H9 (cell line): Measurements from ENCODE around the gene FLRT2. TPM values are rescaled to one million over a fixed set of nuclear protein-coding genes. Genes with fewer than 3 reads are reported as not detected.

Experiments used
- DNase-seq: peaks from one replicate; pipeline ENCODE4 v3.0.0-alpha.2; 2017
- H2AFZ ChIP-seq: one replicate; pipeline ENCODE4 v1.6.1; 2013; ENCODE audit warnings: mild to moderate bottlenecking, low read length, control low read depth, moderate library complexity
- H2AK5ac ChIP-seq: 2 replicates; pipeline ENCODE4 v1.6.1; 2013; ENCODE audit warnings: low read length, control low read depth, mixed read lengths; ENCODE audit not compliant: insufficient read length
- H2BK120ac ChIP-seq: one replicate; pipeline ENCODE4 v1.6.1; 2013; ENCODE audit warnings: low read depth, mild to moderate bottlenecking, low read length, control low read depth, inconsistent platforms; ENCODE audit not compliant: poor library complexity, severe bottlenecking
- H2BK12ac ChIP-seq: 2 replicates; pipeline ENCODE4 v1.6.1; 2013; ENCODE audit warnings: low read length, control low read depth, mixed read lengths, low read depth; ENCODE audit not compliant: insufficient read length
- H2BK15ac ChIP-seq: 2 replicates; pipeline ENCODE4 v1.6.1; 2013; ENCODE audit warnings: low read depth, low read length, control low read depth
- H2BK20ac ChIP-seq: one replicate; pipeline ENCODE4 v1.6.1; 2013; ENCODE audit warnings: low read depth, mild to moderate bottlenecking, low read length, control low read depth, inconsistent platforms; ENCODE audit not compliant: poor library complexity, severe bottlenecking
- H2BK5ac ChIP-seq: 2 replicates; pipeline ENCODE4 v1.6.1; 2013; ENCODE audit warnings: low read length, control low read depth, mixed read lengths; ENCODE audit not compliant: insufficient read length
- H3K14ac ChIP-seq: 2 replicates; pipeline ENCODE4 v1.6.1; 2013; ENCODE audit warnings: low read length, control low read depth; ENCODE audit not compliant: insufficient read depth
- H3K18ac ChIP-seq: 2 replicates; pipeline ENCODE4 v1.6.1; 2013; ENCODE audit warnings: low read depth, mild to moderate bottlenecking, mixed read lengths, low read length, control low read depth; ENCODE audit not compliant: insufficient read length
- H3K23ac ChIP-seq: 2 replicates; pipeline ENCODE4 v1.6.1; 2013; ENCODE audit warnings: low read length, control low read depth, mixed read lengths, low read depth; ENCODE audit not compliant: insufficient read length
- H3K23me2 ChIP-seq: 2 replicates; pipeline ENCODE4 v1.6.1; 2013; ENCODE audit warnings: low read depth, mild to moderate bottlenecking, mixed read lengths, low read length, control low read depth; ENCODE audit not compliant: insufficient read length, poor library complexity, severe bottlenecking
- H3K27ac ChIP-seq: 2 replicates; pipeline ENCODE4 v1.5.1; 2013; ENCODE audit warnings: low read length, control low read depth, mixed read lengths, low read depth; ENCODE audit not compliant: insufficient read length
- H3K27me3 ChIP-seq: 2 replicates; pipeline ENCODE4 v1.6.1; 2013; ENCODE audit warnings: low read length, control low read depth, inconsistent platforms; ENCODE audit not compliant: insufficient read depth
- H3K4ac ChIP-seq: 2 replicates; pipeline ENCODE4 v1.6.1; 2013; ENCODE audit warnings: low read depth, mild to moderate bottlenecking, control low read depth, inconsistent platforms, low read length, moderate library complexity
- H3K4me1 ChIP-seq: 2 replicates; pipeline ENCODE4 v1.6.1; 2013; ENCODE audit warnings: low read length, control low read depth, inconsistent platforms; ENCODE audit not compliant: insufficient read depth
- H3K4me2 ChIP-seq: 2 replicates; pipeline ENCODE4 v1.6.1; 2013; ENCODE audit warnings: low read length, control low read depth, mixed read lengths; ENCODE audit not compliant: insufficient read length, insufficient read depth
- H3K56ac ChIP-seq: 2 replicates; pipeline ENCODE4 v1.6.1; 2013; ENCODE audit warnings: low read depth, mild to moderate bottlenecking, mixed read lengths, low read length, control low read depth; ENCODE audit not compliant: insufficient read length
- H3K79me1 ChIP-seq: 2 replicates; pipeline ENCODE4 v1.6.1; 2013; ENCODE audit warnings: low read depth, mild to moderate bottlenecking, moderate library complexity, low read length, control low read depth, inconsistent platforms; ENCODE audit not compliant: insufficient read depth, poor library complexity, severe bottlenecking
- H3K79me2 ChIP-seq: 2 replicates; pipeline ENCODE4 v1.6.1; 2013; ENCODE audit warnings: low read length, control low read depth, inconsistent platforms; ENCODE audit not compliant: insufficient read depth
- H3K9ac ChIP-seq: 2 replicates; pipeline ENCODE4 v1.6.1; 2013; ENCODE audit warnings: low read length, control low read depth, mixed read lengths; ENCODE audit not compliant: insufficient read length; ENCODE audit errors: extremely low read depth
- H3K9me3 ChIP-seq: one replicate; pipeline ENCODE4 v1.6.1; 2013; ENCODE audit warnings: low read depth, low read length, inconsistent platforms; ENCODE audit not compliant: control insufficient read depth
- H3T11ph ChIP-seq: one replicate; pipeline ENCODE4 v1.6.1; 2013; ENCODE audit warnings: mild to moderate bottlenecking, low read length, control low read depth, inconsistent platforms
- H4K20me1 ChIP-seq: one replicate; pipeline ENCODE4 v1.6.1; 2013; ENCODE audit not compliant: control insufficient read depth, insufficient read length, insufficient read depth
- H4K5ac ChIP-seq: 2 replicates; pipeline ENCODE4 v1.6.1; 2013; ENCODE audit warnings: low read depth, mild to moderate bottlenecking, mixed read lengths, low read length, control low read depth; ENCODE audit not compliant: insufficient read length
- H4K8ac ChIP-seq: replicated peaks from 2 replicates; pipeline ENCODE4 v1.6.1; 2013; ENCODE audit warnings: low read length, control low read depth, mixed read lengths, low read depth; ENCODE audit not compliant: insufficient read length
- H4K91ac ChIP-seq: 2 replicates; pipeline ENCODE4 v1.6.1; 2013; ENCODE audit warnings: low read depth, mild to moderate bottlenecking, moderate library complexity, mixed read lengths, low read length, control low read depth; ENCODE audit not compliant: insufficient read length
- H3K27ac Mint-ChIP-seq, 3 experiments: 2 replicates in 2 of 3; 3 replicates in 1 of 3; pipeline ENCODE4 v1.8.0; 2020 to 2021; ENCODE audit warnings: mixed read lengths in 3 of 3, mild to moderate bottlenecking in 1 of 3, moderate library complexity in 1 of 3
- H3K27me3 Mint-ChIP-seq: 2 replicates; pipeline ENCODE4 v1.8.0; 2021; ENCODE audit warnings: low read depth, mild to moderate bottlenecking, moderate library complexity, mixed read lengths
- H3K36me3 Mint-ChIP-seq, 3 experiments: 2 replicates in 2 of 3; 3 replicates in 1 of 3; pipeline ENCODE4 v1.8.0; 2020 to 2021; ENCODE audit warnings: low read depth in 3 of 3, mixed read lengths in 3 of 3; ENCODE audit not compliant: insufficient read depth in 1 of 3
- H3K4me1 Mint-ChIP-seq, 2 experiments: 2 replicates each; pipeline ENCODE4 v1.8.0; 2020; ENCODE audit warnings: mixed read lengths in 2 of 2
- H3K4me3 Mint-ChIP-seq, 2 experiments: 2 replicates in 1 of 2; 3 replicates in 1 of 2; pipeline ENCODE4 v1.8.0; 2020 to 2021; ENCODE audit warnings: mild to moderate bottlenecking in 2 of 2, mixed read lengths in 2 of 2, moderate library complexity in 1 of 2
- H3K9me3 Mint-ChIP-seq, 2 experiments: 2 replicates in 1 of 2; 3 replicates in 1 of 2; pipeline ENCODE4 v1.8.0; 2020; ENCODE audit warnings: mild to moderate bottlenecking in 2 of 2, mixed read lengths in 2 of 2, moderate library complexity in 1 of 2
- CTCF ChIP-seq: fragments of 200-600 bp; sonication (generic); conservative IDR thresholded peaks from 3 replicates; pipeline ENCODE4 v1.8.0; 2021; ENCODE audit warnings: antibody characterized with exemption, mild to moderate bottlenecking
- WGBS: extraction: QIAGEN DNeasy Blood & Tissue Kit; methylation state at CpG from one replicate; pipeline ENCODE4 v1.1.7; 2013; ENCODE audit warnings: missing lambda C conversion rate, low lambda C conversion rate, mixed read lengths; ENCODE audit not compliant: insufficient read length; ENCODE audit errors: extremely low coverage; 5-methylcytosine and 5-hydroxymethylcytosine counted together
- total RNA-seq: library from RNA; stranded (reverse); gene quantifications from 2 replicates; pipeline ENCODE4 v1.2.1, GENCODE V29; 2021

The FLRT2 gene
- total RNA-seq, 1 experiment from 2014 or later = 3.3 TPM

- H4K91ac ChIP-seq = no peak overlapping the region
- no peak overlapping the region for H3K27ac Mint-ChIP-seq
- H4K5ac ChIP-seq = no peak overlapping the region
- H4K20me1 ChIP-seq = no peaks in the 10 kb centered on the region
- no peak for DNase-seq
- no peak overlapping the region for H3K4me2 ChIP-seq
- H2BK120ac ChIP-seq = no peak overlapping the region
- H3K9me3 Mint-ChIP-seq = peaks cover 0 to 3% of the 10 kb centered on the region in 2 experiments; a peak in 1 of 5 replicates
- H3K56ac ChIP-seq = no peak overlapping the region
- H2AK5ac ChIP-seq = no peak overlapping the region
- no peaks in the 10 kb centered on the region for H3K23me2 ChIP-seq
- H3K23ac ChIP-seq = no peak overlapping the region
- no peak overlapping the region for H2BK20ac ChIP-seq
- no peak overlapping the region for H2BK15ac ChIP-seq
- no peak overlapping the region for H3K18ac ChIP-seq
- H3K79me1 ChIP-seq = no peaks in the 10 kb centered on the region
- H3K4me1 Mint-ChIP-seq = no peaks in the 10 kb centered on the region
- H2BK12ac ChIP-seq = no peak overlapping the region
- no peaks in the 10 kb centered on the region for H3K27me3 Mint-ChIP-seq
- no peak overlapping the region for H3K14ac ChIP-seq
- H2AFZ ChIP-seq = no peak overlapping the region
- H4K8ac ChIP-seq = no peak overlapping the region
- no peak overlapping the region for H3K4ac ChIP-seq
- H3K9ac ChIP-seq = no peak overlapping the region
- H3K4me1 ChIP-seq = no peaks in the 10 kb centered on the region
- TF ChIP-seq CTCF = no peak
- H3K79me2 ChIP-seq = no peaks in the 10 kb centered on the region
- H3K27me3 ChIP-seq = no peaks in the 10 kb centered on the region
- no CpG with 5 or more reads among the region's 3 CpGs for WGBS
- H3K36me3 Mint-ChIP-seq = no peaks in the 10 kb centered on the region
- H2BK5ac ChIP-seq = no peak overlapping the region
- H3K4me3 Mint-ChIP-seq = no peak overlapping the region
- no peak overlapping the region for H3T11ph ChIP-seq
- no peaks in the 10 kb centered on the region for H3K9me3 ChIP-seq
- H3K27ac ChIP-seq = no peak overlapping the region
Measured at GRCh38 chr14:85702997-85703396, 173.1 kb downstream of the FLRT2 start.
